GM19372 (cell line): ENCODE data around the gene HOXB5.

Source experiments
- ATAC-seq: cut with Tn5 transposase; IDR thresholded peaks from one replicate; pipeline ENCODE4 v1.9.1; 2021; ENCODE audit warnings: mild to moderate bottlenecking, low read depth, moderate library complexity; ENCODE audit not compliant: unreplicated experiment

Gene HOXB5

DNA sequence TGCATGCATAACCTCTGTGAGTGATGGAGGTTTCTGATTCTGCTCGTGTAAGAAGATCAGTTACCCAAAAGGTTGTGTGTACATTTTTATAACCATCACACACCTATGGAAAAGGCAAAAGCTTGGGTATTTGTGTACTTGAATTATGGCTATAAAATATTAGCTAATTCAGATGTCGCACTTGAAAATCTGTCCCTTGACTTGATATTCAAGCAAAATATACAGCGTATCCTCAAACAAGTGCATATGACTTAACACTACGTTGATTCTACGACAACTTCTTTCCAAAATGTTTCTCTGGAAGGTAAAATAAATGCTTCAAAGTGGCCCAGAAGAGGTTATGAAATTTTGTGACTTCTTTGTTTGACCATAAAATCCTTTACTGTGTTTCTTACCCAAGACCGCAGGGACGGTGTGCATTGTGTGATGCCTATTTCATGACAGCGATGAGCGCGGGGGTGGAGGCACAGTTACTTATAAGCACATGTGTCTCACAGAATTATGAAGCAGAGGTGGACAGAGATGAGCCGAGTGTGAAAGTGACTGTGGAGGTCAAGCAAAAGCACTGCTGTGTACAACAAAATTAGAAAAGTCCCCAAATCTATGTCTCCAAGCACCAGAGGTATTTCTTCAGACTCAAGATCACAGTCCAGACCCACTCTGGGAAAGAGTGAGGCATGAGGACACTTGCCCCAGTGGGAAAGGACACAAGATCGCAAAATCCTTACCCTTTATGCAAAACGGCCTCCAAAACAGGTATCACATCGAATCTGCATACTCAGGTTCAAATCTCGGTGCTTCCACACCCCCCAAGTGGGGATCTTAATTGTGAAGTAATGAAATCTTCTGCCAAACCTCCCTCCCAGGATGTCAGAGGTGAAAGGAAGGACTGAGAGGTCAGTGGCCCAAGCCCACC lies 36.7 kb upstream of the HOXB5 start:
- ATAC-seq = no peak

- ATAC-seq = no peak
Measured at GRCh38 chr17:48629411-48629759, 35.8 kb upstream of the HOXB5 start.

DNA sequence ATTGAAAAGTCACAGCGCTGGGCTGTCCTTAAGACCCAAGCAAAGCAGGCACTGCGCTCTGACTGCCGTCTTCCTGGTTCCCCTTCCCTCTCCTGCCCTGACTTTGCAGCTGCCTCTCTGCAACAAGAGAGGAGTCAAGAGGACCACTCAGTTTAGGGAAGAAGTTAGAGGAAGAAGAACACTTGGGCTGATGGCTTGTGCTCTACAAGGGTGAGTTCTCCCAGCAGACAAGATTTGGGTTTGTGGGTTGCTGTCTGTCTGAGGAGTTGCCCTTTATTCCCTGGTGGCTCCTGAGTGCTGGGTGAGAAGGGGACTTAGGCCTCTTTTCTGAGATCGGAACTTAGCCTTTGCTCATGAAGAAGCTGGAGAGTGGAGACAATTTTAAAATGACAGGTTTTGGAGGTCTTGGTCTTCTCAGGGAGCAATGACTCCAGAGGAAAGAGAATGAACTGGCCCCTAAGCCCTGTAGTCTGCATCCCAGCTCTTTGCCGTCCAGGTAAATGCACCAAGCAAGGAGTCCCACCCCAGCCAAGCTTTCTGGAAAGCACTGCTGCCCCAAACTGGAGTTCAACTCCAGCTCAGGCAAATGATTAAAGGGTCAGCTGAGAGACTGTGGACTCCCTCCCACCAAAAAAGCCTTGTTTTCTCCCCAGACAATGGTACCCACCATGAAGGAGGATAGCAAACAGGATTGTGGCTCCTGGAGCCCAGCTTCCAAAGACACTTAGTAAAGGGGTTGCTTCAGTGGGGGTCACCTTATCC lies 35.3 kb upstream of the HOXB5 start:
- ATAC-seq = no peak

DNA sequence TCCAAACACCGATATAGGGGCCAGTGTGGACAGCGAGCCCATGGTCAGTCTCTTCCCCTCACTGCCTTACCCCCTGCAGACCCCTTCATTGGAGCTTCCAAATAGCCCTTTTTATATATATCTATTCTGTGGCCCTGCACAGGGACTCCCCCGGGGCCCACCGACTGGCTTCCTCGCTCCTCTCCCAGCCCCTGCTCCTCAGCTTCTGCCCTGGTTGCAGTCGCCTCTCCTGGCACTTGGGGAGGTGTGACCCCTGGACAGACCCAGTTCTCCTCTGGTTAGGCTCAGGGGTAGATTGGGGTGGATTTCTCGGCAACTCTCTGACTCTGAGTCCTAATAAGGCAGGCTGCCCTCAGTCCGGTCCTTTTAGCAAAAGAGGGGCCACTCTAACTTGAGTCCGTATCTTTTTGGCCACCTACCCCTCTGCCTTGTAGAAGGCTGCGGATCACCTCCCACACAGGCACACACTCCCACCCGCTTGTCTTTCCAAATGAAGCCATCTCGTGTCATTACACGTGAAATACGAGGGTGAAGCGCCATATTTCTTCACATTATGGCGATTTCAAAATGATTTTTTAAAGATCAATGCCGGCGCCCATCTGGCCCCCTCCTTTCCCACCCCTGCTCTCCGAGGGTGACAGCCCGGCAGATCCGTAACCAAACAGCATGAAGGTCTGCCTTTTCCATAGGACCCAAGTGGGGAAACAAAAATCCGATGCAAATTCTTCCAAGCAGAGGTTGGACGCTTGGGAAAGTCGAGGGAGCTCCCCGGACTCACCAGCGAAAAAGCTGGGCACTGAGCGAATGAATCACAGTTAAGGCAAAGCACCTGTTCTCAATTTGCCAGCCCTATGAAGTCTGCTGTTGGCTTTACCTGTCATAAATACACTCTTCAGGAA lies 34.3 kb upstream of the HOXB5 start:
- ATAC-seq = no peak

- ATAC-seq = no peak
Measured at GRCh38 chr17:48627118-48627597, 33.6 kb upstream of the HOXB5 start.

GRCh38 chr17:48626245-48627117 lies 32.9 kb upstream of the HOXB5 start, which contains the start of gene HOXB9:
Gene HOXB9, minus strand, starts transcription at chr17:48626358. Its CDS starts 89 bp downstream, at chr17:48626269.
- no peak for ATAC-seq

DNA sequence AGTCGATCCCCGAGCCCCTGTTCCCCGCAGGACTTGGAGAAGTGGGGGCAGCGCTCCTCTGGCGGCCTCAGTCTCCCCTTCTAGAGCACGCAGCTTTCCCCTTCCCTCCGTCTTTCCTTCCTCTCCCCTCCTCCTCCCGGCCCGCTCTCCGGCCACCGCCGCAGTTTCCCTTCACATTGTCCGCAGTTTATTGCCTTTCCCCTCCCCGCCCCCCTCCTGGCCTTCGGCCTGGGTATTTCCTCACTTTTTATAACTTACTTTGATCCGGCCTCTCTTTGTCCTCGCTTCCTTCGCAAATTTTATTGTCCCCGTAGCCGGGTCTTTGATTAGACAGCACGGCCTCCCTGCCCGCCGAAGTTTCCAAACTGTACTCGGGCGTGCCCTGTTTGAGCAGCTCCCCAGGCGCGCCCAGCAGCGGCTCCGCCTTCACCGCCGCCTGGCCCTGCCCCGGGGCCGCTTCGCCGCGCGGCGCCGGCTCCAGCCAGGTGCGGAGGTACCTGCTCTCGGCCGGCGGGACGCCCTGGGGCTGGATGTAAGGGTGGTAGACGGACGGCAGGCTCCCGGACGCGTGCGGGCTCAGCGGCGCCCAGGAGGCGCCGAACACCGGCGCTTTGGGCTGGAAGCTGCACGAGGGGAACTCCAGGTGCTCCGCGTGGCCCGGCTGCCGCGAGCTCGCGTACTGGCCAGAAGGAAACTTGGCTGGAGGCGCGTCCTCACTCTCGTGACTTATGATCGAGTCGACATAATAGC lies 32.1 kb upstream of the HOXB5 start:
- no peak for ATAC-seq

DNA sequence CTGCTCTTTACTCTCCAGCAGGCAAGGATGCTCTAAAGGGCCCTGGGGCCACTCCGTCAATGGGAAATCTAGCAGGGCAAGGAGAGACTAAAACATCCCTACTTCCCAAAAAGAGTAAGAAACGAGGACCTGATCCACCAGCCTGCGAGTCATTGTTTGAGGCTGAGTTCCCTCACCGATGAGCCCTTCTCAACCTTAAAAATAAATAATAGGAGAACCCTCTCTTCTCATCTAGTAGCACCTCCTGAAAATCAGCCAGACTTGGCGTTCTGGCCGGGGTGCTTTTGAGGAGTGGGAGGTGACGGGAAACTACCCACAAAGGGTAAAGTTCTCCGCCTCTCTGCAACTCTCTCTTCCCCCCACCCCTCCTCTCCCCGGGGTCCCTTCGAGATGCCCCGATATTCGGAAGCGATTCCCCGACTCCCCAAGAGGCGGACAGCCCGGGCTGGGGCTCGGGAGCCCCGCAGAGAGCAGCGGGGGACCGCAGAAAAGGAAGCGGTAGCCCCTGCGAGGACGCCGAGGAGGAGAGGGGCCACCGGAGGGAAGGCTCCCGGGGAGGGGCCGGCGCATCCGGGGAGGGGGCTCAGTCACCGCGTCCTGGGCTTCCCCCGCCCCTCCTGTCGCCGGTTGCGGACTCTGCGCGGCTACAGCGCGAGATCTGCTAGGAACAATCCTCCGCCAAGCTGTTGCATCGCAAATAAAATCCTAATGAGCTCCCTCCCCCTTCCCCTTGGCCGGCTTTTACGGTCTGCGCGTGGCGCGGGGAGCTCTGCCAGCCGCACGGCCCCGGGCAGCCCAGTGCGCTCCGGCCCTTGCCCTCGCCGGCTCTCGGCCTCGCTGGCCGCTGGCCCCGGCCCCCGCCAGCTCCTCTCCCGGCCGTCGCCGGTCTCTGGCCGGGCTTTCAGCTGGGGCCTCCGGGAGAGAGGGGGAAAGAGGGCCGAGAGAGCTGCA lies 31.2 kb upstream of the HOXB5 start:
- ATAC-seq = no peak

DNA sequence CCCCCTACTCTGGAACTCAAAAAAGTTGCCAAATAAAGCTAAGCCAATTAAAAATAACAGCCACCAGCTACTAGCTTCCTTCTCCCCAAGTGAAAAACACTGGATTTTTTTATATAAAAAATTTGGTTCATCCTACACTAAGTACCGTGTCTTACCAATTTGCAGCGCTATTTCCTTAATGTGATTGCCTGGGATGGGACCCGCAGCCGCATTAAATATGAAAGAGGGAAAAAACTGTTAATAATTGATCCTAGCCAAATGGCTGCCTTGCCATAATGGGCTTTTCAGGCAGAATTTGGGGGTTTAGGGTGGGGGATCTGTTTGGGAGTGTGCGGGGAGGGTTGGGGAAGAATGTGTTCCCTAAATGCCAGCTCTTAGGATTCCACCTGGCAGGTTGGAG lies 30.5 kb upstream of the HOXB5 start:
- no peak for ATAC-seq

DNA sequence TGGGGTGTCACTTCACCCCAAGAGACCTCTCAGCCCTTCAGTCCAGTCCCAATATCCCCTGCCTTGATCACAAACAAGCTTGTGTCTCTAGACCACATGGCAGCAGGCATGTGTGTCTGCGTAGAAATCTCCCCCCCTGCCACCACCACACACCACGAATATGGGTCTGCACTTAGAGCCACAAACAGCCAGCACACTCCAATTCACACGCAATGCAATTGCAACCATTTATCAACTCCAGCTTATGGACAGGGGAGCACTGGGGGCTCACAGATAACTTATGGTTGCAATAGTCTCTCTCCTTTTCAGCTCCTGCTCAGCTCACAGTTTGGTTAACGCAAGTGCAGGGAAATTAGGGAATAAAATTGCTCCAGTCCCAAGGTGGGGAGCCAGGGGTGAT lies 30.0 kb upstream of the HOXB5 start:
- no peak for ATAC-seq

DNA sequence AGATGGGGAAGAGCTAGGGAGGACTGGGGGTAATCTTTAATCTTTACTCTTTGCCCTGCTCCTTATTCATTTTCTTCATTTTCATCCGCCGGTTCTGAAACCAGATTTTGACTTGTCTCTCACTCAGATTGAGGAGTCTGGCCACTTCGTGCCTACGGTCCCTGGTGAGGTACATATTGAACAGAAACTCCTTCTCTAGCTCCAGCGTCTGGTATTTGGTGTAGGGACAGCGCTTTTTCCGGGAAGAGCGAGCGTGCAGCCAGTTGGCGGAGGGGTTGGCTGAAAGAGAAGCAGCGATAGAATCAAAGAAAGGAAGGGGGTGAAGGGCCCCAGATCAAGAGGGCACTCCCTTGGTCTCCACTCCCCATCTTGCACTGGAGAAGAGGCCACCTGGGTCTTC lies 29.3 kb upstream of the HOXB5 start:
- no peak for ATAC-seq

- no peak for ATAC-seq
Measured at GRCh38 chr17:48621410-48622392, 28.1 kb upstream of the HOXB5 start.

DNA sequence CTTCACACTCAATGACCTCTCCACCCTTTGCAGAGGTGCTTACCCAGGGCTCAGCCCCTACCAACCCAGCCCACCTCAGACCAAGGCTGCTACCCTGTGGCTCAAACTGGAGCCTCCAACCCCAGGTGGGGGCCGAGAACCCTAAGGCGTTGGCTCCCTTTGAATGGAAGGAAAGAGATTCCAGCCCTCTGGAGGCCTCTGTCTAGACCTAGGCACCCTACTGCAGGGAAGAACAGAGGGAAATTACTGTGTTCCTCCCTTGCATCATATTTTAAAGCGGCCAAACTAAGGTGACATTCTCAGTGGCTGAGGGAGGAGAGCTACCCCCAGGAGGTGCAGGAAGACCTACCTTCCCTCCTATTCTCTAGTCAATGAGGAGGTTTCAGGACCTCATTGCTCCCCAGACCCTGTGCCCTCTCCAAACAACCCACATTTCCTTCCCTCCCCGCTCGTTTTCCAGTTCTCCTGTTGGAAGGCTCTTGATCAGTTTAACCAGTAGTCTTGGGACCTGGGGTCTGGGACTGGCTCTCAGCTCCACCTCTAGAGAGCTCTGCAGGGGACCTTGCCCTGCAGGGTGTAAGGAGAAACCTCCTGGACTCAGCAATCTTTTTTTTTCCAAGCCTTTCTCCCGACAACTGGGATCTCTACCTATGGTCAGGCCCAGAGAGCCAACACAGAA lies 27.0 kb upstream of the HOXB5 start:
- ATAC-seq = no peak

DNA sequence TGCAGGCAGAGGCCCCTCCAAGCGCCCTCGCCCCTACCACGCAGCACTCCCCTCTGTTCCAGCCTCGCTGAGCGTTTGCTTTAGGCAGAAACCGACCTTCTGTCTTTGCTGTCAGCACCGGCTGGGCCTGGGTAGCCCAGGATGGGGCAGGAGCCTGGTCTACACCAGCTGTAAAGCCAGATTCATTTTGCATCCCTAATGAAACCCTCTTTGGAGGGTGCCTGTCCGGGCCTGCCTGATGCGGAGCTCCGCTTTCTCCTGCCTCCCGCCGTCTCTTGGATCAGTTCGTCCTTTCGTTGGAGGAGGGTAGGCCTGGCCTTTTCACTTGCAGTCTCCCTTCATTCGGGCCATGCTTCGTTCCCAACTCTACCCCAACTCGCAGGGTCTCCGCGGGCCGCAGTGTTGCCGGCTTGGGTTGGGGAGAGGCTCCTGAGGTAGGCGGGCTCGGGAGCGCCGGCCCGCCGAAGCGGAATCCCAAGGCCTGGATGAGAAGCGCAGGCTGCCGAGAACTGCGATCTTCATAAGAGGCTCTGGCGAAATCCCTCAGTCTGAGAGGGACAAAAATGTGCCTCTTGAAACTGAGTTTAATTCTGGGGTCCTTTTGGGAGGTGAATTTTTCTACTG lies 26.4 kb upstream of the HOXB5 start:
- ATAC-seq = no peak

GRCh38 chr17:48618256-48618896 lies 24.8 kb upstream of the HOXB5 start:
- no peak for ATAC-seq
